ENCODE data around the gene NDOR1.
"Not testable (repeated sequence)": the region's sequence is repeated elsewhere in the genome, so short reads cannot be mapped to it uniquely, and the experiment has no call there.

NDOR1 gene

DNA sequence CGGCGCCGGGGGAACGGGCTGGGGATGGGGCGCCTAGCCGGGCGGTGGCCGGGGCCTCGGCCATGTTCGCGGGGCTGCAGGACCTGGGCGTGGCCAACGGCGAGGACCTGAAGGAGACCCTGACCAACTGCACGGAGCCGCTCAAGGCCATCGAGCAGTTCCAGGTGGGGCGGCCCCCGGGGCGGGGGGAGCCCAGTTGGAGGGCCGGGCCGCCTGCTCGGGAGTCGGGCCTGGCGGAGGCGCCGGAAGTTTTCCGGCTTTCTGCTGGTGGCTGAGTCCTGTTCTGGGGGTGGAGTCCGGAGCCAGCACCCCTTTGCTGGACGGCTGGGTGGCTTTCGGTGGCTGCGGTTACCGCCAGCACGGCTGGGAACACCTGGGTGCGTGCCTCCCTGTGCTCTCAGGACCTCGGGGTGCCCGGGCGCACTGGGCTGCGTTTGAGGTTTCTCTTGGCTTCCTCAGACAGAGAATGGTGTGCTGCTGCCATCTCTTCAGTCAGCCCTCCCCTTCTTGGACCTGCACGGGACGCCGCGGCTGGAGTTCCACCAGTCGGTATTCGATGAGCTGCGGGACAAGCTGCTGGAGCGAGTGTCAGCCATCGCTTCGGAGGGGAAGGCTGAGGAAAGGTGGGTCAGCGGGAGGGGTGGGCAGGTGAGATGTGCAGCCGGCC lies 50.1 kb downstream of the NDOR1 start:
- Histone ChIP-seq H2BK5ac (ENCODE audit: low read length) (peak overlapping the region; percentile 93), H2AK5ac (ENCODE audit: low read depth, low read length) (peak overlapping the region; percentile 76), H3K36me3 (replicated peaks in 1 of 2; ENCODE audit: control insufficient read depth in 2 of 2, insufficient read depth in 2 of 2, low read length in 2 of 2) (peaks cover 17 to 34% of the 10 kb centered on the region in 2 donors), H2BK12ac (ENCODE audit: low read length) (no peak overlapping the region), H4K8ac (ENCODE audit: low read depth, low read length) (peak overlapping the region; percentile 29), H2AFZ (ENCODE audit: low read length) (peak overlapping the region; percentile 96), H3K27ac (replicated peaks; ENCODE audit: low read length) (no peak overlapping the region), H3K27me3 (ENCODE audit: control insufficient read depth in 3 of 3, insufficient read depth in 3 of 3, low read depth in 1 of 3, low read length in 3 of 3) (no peaks in the 10 kb centered on the region), H3K4me2 (ENCODE audit: insufficient read depth, low read length, poor library complexity, severe bottlenecking) (peak overlapping the region; percentile 80), H2BK120ac (ENCODE audit: low read depth, low read length) (no peak overlapping the region), H3K79me1 (ENCODE audit: low read depth, low read length) (peaks cover 12% of the 10 kb centered on the region), H3K9me3 (replicated peaks in 1 of 2; ENCODE audit: control insufficient read depth in 2 of 2, insufficient read depth in 1 of 2, low read depth in 1 of 2, low read length in 2 of 2) (no peaks in the 10 kb centered on the region), H4K91ac (ENCODE audit: low read depth, low read length, poor library complexity) (no peak overlapping the region), H2BK15ac (ENCODE audit: low read length) (peak overlapping the region; percentile 67), H3K18ac (ENCODE audit: low read length) (peak overlapping the region; percentile 92), H3K4me1 (ENCODE audit: control insufficient read depth in 2 of 2, insufficient read depth in 1 of 2, low read depth in 1 of 2, low read length in 2 of 2) (peaks cover 19 to 44% of the 10 kb centered on the region in 2 donors), H3K9ac (ENCODE audit: low read depth, low read length, poor library complexity) (peak overlapping the region; percentile 97), H3K4ac (ENCODE audit: low read length) (peak overlapping the region; percentile 38), H3K14ac (ENCODE audit: low read length) (no peak overlapping the region), H3K23ac (ENCODE audit: low read depth, low read length, poor library complexity) (peak overlapping the region; percentile 70), H3K4me3 (ENCODE audit: low read length in 2 of 2) (peak overlapping the region; percentile 96 to 100)
- DNase-seq (ENCODE audit: low spot score) = no peak
- no CpG with 5 or more reads among the region's 51 CpGs for WGBS, 2 donors (ENCODE audit: extremely low coverage in 2 of 2, insufficient read length in 2 of 2, insufficient replicate concordance in 1 of 2)

GRCh38 chr9:137256362-137256761 lies 50.9 kb downstream of the NDOR1 start:
- H3K4me2 ChIP-seq (ENCODE audit: insufficient read depth, low read length, poor library complexity, severe bottlenecking) = peak overlapping the region; percentile 80
- peak overlapping the region; percentile 97 for H3K9ac ChIP-seq (ENCODE audit: low read depth, low read length, poor library complexity)
- peaks cover 12% of the 10 kb centered on the region for H3K79me1 ChIP-seq (ENCODE audit: low read depth, low read length)
- no CpG with 5 or more reads among the region's 15 CpGs for WGBS, 2 donors (ENCODE audit: extremely low coverage in 2 of 2, insufficient read length in 2 of 2, insufficient replicate concordance in 1 of 2)
- no peak overlapping the region for H3K4ac ChIP-seq (ENCODE audit: low read length)
- peak overlapping the region; percentile 70 for H3K23ac ChIP-seq (ENCODE audit: low read depth, low read length, poor library complexity)
- no peak overlapping the region for H2BK120ac ChIP-seq (ENCODE audit: low read depth, low read length)
- no peak overlapping the region for H3K27ac ChIP-seq (replicated peaks; ENCODE audit: low read length)
- no peak overlapping the region for H4K91ac ChIP-seq (ENCODE audit: low read depth, low read length, poor library complexity)
- peaks cover 14 to 36% of the 10 kb centered on the region in 2 donors for H3K4me1 ChIP-seq (ENCODE audit: control insufficient read depth in 2 of 2, insufficient read depth in 1 of 2, low read depth in 1 of 2, low read length in 2 of 2)
- peaks cover 17 to 34% of the 10 kb centered on the region in 2 donors for H3K36me3 ChIP-seq (replicated peaks in 1 of 2; ENCODE audit: control insufficient read depth in 2 of 2, insufficient read depth in 2 of 2, low read length in 2 of 2)
- H3K14ac ChIP-seq (ENCODE audit: low read length) = no peak overlapping the region
- H2BK5ac ChIP-seq (ENCODE audit: low read length) = no peak overlapping the region
- H4K8ac ChIP-seq (ENCODE audit: low read depth, low read length) = no peak overlapping the region
- peak overlapping the region; percentile 76 for H2AK5ac ChIP-seq (ENCODE audit: low read depth, low read length)
- H2BK15ac ChIP-seq (ENCODE audit: low read length) = no peak overlapping the region
- no peak overlapping the region for H3K18ac ChIP-seq (ENCODE audit: low read length)
- H3K27me3 ChIP-seq (ENCODE audit: control insufficient read depth in 3 of 3, insufficient read depth in 3 of 3, low read depth in 1 of 3, low read length in 3 of 3) = no peaks in the 10 kb centered on the region
- H2AFZ ChIP-seq (ENCODE audit: low read length) = no peak overlapping the region
- H2BK12ac ChIP-seq (ENCODE audit: low read length) = no peak overlapping the region
- peak overlapping the region; percentile 96 to 100 for H3K4me3 ChIP-seq (ENCODE audit: low read length in 2 of 2)
- DNase-seq (ENCODE audit: low spot score) = no peak
- no peaks in the 10 kb centered on the region for H3K9me3 ChIP-seq (replicated peaks in 1 of 2; ENCODE audit: control insufficient read depth in 2 of 2, insufficient read depth in 1 of 2, low read depth in 1 of 2, low read length in 2 of 2)

- no peak overlapping the region for H3K4me2 ChIP-seq (ENCODE audit: insufficient read depth, low read length, poor library complexity, severe bottlenecking)
- peak overlapping the region in 1 of 2 donors; percentile 100 for H3K4me3 ChIP-seq (ENCODE audit: low read length in 2 of 2)
- peaks cover 12% of the 10 kb centered on the region for H3K79me1 ChIP-seq (ENCODE audit: low read depth, low read length)
- no peak overlapping the region for H2AFZ ChIP-seq (ENCODE audit: low read length)
- H3K27me3 ChIP-seq (ENCODE audit: control insufficient read depth in 3 of 3, insufficient read depth in 3 of 3, low read depth in 1 of 3, low read length in 3 of 3) = no peaks in the 10 kb centered on the region
- H3K4me1 ChIP-seq (ENCODE audit: control insufficient read depth in 2 of 2, insufficient read depth in 1 of 2, low read depth in 1 of 2, low read length in 2 of 2) = peaks cover 14 to 31% of the 10 kb centered on the region in 2 donors
- no peak for DNase-seq (ENCODE audit: low spot score)
- H2BK12ac ChIP-seq (ENCODE audit: low read length) = no peak overlapping the region
- H3K23ac ChIP-seq (ENCODE audit: low read depth, low read length, poor library complexity) = no peak overlapping the region
- peaks cover 17 to 38% of the 10 kb centered on the region in 2 donors for H3K36me3 ChIP-seq (replicated peaks in 1 of 2; ENCODE audit: control insufficient read depth in 2 of 2, insufficient read depth in 2 of 2, low read length in 2 of 2)
- no peak overlapping the region for H2BK5ac ChIP-seq (ENCODE audit: low read length)
- no peak overlapping the region for H4K8ac ChIP-seq (ENCODE audit: low read depth, low read length)
- no peak overlapping the region for H3K9ac ChIP-seq (ENCODE audit: low read depth, low read length, poor library complexity)
- no peak overlapping the region for H3K4ac ChIP-seq (ENCODE audit: low read length)
- no peak overlapping the region for H3K18ac ChIP-seq (ENCODE audit: low read length)
- no peak overlapping the region for H3K27ac ChIP-seq (replicated peaks; ENCODE audit: low read length)
- H4K91ac ChIP-seq (ENCODE audit: low read depth, low read length, poor library complexity) = no peak overlapping the region
- H2BK120ac ChIP-seq (ENCODE audit: low read depth, low read length) = no peak overlapping the region
- no CpG with 5 or more reads among the region's 15 CpGs for whole genome bisulfite sequencing, 2 donors (ENCODE audit: extremely low coverage in 2 of 2, insufficient read length in 2 of 2, insufficient replicate concordance in 1 of 2)
- H3K9me3 ChIP-seq (replicated peaks in 1 of 2; ENCODE audit: control insufficient read depth in 2 of 2, insufficient read depth in 1 of 2, low read depth in 1 of 2, low read length in 2 of 2) = no peaks in the 10 kb centered on the region
- H2AK5ac ChIP-seq (ENCODE audit: low read depth, low read length) = no peak overlapping the region
- no peak overlapping the region for H2BK15ac ChIP-seq (ENCODE audit: low read length)
- H3K14ac ChIP-seq (ENCODE audit: low read length) = no peak overlapping the region
Measured at GRCh38 chr9:137256856-137257255, 51.4 kb downstream of the NDOR1 start.

GRCh38 chr9:137262173-137262908 lies 56.8 kb downstream of the NDOR1 start:
- not testable (repeated sequence) for H2AK5ac ChIP-seq (ENCODE audit: low read depth, low read length); H2BK12ac ChIP-seq (ENCODE audit: low read length); H3K18ac ChIP-seq (ENCODE audit: low read length); H3K14ac ChIP-seq (ENCODE audit: low read length); H2BK120ac ChIP-seq (ENCODE audit: low read depth, low read length); H2AFZ ChIP-seq (ENCODE audit: low read length); H3K4me3 ChIP-seq (ENCODE audit: low read length in 2 of 2); H4K91ac ChIP-seq (ENCODE audit: low read depth, low read length, poor library complexity); H3K79me1 ChIP-seq (ENCODE audit: low read depth, low read length); H3K4me2 ChIP-seq (ENCODE audit: insufficient read depth, low read length, poor library complexity, severe bottlenecking); H4K8ac ChIP-seq (ENCODE audit: low read depth, low read length); H3K23ac ChIP-seq (ENCODE audit: low read depth, low read length, poor library complexity); H3K27ac ChIP-seq (replicated peaks; ENCODE audit: low read length); H3K4me1 ChIP-seq (ENCODE audit: control insufficient read depth in 2 of 2, insufficient read depth in 1 of 2, low read depth in 1 of 2, low read length in 2 of 2); H2BK15ac ChIP-seq (ENCODE audit: low read length); H3K9ac ChIP-seq (ENCODE audit: low read depth, low read length, poor library complexity); H3K4ac ChIP-seq (ENCODE audit: low read length); H2BK5ac ChIP-seq (ENCODE audit: low read length); DNase-seq (ENCODE audit: low spot score); H3K9me3 ChIP-seq (replicated peaks in 1 of 2; ENCODE audit: control insufficient read depth in 2 of 2, insufficient read depth in 1 of 2, low read depth in 1 of 2, low read length in 2 of 2); H3K27me3 ChIP-seq (ENCODE audit: control insufficient read depth in 3 of 3, insufficient read depth in 3 of 3, low read depth in 1 of 3, low read length in 3 of 3)
- peaks cover 35 to 73% of the 10 kb centered on the region in 2 donors for H3K36me3 ChIP-seq (replicated peaks in 1 of 2; ENCODE audit: control insufficient read depth in 2 of 2, insufficient read depth in 2 of 2, low read length in 2 of 2)
- WGBS, 2 donors (ENCODE audit: extremely low coverage in 2 of 2, insufficient read length in 2 of 2, insufficient replicate concordance in 1 of 2) = no CpG with 5 or more reads among the region's 15 CpGs

Measured in neuronal stem cell (in vitro differentiated cells).